Subcutaneous abdominal adipose tissue (tissue), 5 donors: ENCODE measurements around the gene AREG.

Experiments used
- H3K27ac ChIP-seq: one replicate; pipeline ENCODE4 v1.7.0; 2013; ENCODE audit warnings: low read depth, mild to moderate bottlenecking, inconsistent platforms, low read length, moderate library complexity
- H3K27me3 ChIP-seq, 5 donors: one replicate each; pipeline ENCODE4 v1.7.0; 2013; ENCODE audit warnings: low read length in 5 of 5, inconsistent platforms in 1 of 5; ENCODE audit not compliant: control insufficient read depth in 5 of 5, insufficient read depth in 4 of 5
- H3K36me3 ChIP-seq, 5 donors: one replicate each; pipeline ENCODE4 v1.7.0; 2013; ENCODE audit warnings: low read length in 5 of 5; ENCODE audit not compliant: control insufficient read depth in 5 of 5, insufficient read depth in 5 of 5
- H3K4me1 ChIP-seq, 5 donors: one replicate each; pipeline ENCODE4 v1.7.0; 2013; ENCODE audit warnings: low read length in 5 of 5, mild to moderate bottlenecking in 3 of 5, moderate library complexity in 1 of 5; ENCODE audit not compliant: control insufficient read depth in 5 of 5, insufficient read depth in 5 of 5
- H3K4me3 ChIP-seq, 5 donors: one replicate each; pipeline ENCODE4 v1.7.0; 2013; ENCODE audit warnings: low read length in 5 of 5, low read depth in 1 of 5
- H3K9ac ChIP-seq, 5 donors: one replicate each; pipeline ENCODE4 v1.7.0; 2013; ENCODE audit warnings: low read length in 5 of 5, mild to moderate bottlenecking in 4 of 5, moderate library complexity in 3 of 5
- H3K9me3 ChIP-seq, 5 donors: one replicate each; pipeline ENCODE4 v1.7.0; 2013; ENCODE audit warnings: low read length in 5 of 5; ENCODE audit not compliant: control insufficient read depth in 5 of 5
- donor health status: healthy.
- donor health status: healthy.
- donor health status: healthy.
- donor health status: healthy.
- donor health status: healthy.

The AREG gene

DNA sequence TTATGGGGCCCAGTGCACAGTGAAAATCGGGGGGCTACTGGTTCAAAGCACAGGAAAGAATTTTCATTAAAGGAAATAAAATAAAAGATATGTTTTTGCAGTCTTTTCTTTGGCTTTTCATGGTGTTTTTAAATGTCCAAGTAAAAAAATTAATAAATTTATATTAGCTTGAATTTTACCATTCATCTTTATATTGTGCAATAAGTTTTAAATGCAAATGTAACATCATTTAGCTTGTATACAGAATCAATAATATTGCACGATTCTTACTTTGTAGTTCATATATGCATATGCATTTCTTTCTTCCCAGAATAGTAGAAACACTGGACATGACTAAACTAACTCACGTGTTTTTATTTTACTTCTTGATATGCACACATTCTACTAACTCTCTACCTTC, 31.0 kb downstream of the AREG start:
- Histone ChIP-seq H3K9me3 (no peaks in the 10 kb centered on the region), H3K4me1 (peaks cover 0 to 3% (median 0%) of the 10 kb centered on the region in 5 donors), H3K27me3 (no peaks in the 10 kb centered on the region), H3K36me3 (no peaks in the 10 kb centered on the region), H3K4me3 (no peak overlapping the region), H3K27ac (no peak overlapping the region), H3K9ac (no peak overlapping the region)

DNA sequence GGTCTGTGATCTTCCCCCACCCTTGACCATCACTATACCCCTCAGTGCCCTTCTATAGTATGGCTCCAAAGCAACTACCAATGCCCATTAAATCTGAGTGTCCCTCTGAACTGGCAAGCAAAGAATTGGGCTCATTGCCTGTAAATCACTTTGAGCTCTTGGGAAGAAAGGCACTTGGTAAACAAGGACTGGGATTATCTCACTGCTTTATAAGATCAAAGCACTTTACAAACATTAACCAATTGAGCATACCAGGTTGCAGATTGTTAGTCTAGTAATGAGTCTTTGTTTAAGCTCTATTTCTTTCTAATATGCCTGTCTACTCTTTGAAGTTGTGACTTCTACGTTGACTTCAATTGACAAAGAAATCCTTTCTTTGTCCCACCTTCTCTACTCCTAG, 34.1 kb downstream of the AREG start:
- Histone ChIP-seq H3K9me3 (no peaks in the 10 kb centered on the region), H3K36me3 (no peaks in the 10 kb centered on the region), H3K4me1 (no peaks in the 10 kb centered on the region), H3K9ac (no peak overlapping the region), H3K4me3 (no peak overlapping the region), H3K27ac (no peak overlapping the region), H3K27me3 (no peaks in the 10 kb centered on the region)

DNA sequence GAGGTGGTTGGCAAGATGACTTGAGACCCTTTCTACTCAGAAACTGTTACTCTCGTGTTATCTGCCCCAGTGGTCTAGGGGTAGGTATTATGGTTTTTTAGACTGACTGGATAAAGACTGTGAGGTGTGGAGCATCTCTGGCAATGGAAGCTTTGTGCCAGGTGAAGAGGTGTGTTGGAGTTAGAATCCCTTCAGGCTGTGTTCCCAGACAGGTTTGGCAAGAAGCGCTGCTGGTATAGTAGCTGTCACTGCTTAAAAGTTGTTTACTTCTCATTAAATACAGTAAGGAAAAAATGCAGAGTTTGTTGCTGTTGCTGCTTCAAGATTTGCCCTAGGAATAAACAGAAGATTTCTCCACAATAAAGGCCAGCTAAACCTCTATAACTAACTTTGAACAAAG, 35.3 kb downstream of the AREG start:
- H3K9me3 ChIP-seq = no peaks in the 10 kb centered on the region
- no peaks in the 10 kb centered on the region for H3K4me1 ChIP-seq
- no peak overlapping the region for H3K4me3 ChIP-seq
- H3K9ac ChIP-seq = no peak overlapping the region
- H3K27ac ChIP-seq = no peak overlapping the region
- H3K27me3 ChIP-seq = no peaks in the 10 kb centered on the region
- H3K36me3 ChIP-seq = no peaks in the 10 kb centered on the region

DNA sequence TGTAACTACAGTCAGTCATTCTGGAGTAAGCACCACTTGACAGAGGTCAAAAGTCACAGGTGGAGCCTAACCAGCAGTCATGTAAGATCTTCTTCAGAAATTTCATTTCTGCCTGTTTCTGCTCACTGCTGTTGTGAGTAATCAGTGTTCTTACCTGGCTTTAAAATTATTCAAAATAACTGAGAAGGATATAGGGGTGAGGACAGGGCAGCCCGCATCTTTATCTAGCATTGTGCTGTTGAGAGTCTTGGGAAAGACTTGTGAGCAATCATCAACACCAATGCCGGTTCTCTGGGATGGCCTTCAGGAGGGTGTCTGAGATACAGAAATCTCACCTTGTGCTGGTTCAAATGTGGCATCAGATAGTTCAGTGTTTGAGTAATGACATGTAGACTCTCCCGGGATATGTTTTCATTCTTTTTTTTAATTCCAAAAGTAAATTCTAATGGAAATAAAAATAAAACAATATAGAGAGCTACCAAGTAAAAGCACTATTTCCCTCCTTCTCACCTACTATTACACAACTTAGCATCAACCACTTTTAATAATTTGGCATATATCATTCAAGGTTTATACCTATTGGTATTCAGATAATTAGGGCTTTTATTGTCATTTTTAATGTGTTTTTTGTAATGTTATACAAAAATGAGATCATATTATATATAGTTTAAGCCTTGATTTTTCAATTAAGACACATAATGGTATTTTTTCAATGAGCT, 37.1 kb downstream of the AREG start:
- H3K9me3 ChIP-seq = no peaks in the 10 kb centered on the region
- H3K4me3 ChIP-seq = no peak overlapping the region

DNA sequence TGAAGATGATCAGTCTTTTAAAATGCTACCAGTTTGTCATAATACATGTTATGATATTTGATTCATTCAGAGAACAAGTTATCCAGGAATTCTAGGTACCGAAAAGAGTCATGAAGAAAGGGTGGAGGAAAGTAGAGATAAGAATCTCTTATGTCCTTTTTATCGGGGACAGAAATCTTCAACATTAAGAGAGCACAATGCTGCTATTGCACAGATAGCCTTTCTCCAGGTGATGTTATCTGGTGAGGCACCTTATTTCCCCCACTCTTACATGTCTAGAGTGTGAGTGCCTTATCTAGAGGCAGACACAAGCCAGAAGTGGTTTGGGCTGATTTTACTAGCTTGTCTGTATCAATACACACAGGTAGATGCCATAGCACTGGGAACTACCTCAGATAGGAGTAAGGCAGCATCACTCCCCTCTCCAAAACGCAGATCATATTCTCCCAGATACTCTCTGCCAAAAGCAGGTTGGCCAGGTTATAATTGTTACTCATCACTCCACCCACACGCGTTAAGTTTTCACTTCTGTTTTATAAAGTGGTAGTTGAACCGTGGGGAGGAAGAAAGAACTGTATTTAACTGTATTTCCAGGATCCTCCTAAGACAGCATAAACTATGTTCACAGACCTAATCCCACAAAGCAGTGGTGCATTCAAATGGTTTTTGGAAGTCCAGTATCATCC, 38.4 kb downstream of the AREG start:
- Histone ChIP-seq H3K27ac (no peak overlapping the region), H3K27me3 (no peaks in the 10 kb centered on the region), H3K4me3 (no peak overlapping the region), H3K9ac (no peak overlapping the region), H3K4me1 (no peaks in the 10 kb centered on the region), H3K36me3 (no peaks in the 10 kb centered on the region), H3K9me3 (no peaks in the 10 kb centered on the region)

More for the DNA sequence above, 37.1 kb downstream of the AREG start:
- Histone ChIP-seq H3K27ac (no peak overlapping the region), H3K36me3 (no peaks in the 10 kb centered on the region), H3K4me1 (no peaks in the 10 kb centered on the region), H3K27me3 (no peaks in the 10 kb centered on the region), H3K9ac (no peak overlapping the region)

DNA sequence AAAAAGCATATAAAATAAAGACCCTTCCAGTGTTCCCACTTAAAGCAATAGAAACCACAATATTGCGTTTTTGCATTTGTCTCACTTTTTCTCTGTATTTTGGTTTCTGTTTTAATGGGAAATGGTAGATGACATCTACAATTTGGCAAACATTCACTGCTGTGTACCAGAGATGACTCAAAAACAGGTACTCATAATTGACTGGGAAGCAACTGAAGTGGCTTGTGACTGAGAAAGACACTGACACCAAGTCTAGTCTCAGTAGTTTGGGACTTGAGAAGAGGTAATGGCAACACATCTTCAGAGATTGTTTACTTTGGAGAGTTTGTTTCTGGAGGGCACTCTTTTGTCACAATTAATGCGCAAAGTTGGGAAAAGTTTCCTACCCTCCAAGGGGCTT, 42.0 kb downstream of the AREG start:
- H3K4me1 ChIP-seq = no peaks in the 10 kb centered on the region
- no peak overlapping the region for H3K27ac ChIP-seq
- no peak overlapping the region for H3K9ac ChIP-seq
- no peaks in the 10 kb centered on the region for H3K36me3 ChIP-seq
- no peak overlapping the region for H3K4me3 ChIP-seq
- no peaks in the 10 kb centered on the region for H3K27me3 ChIP-seq
- H3K9me3 ChIP-seq = no peaks in the 10 kb centered on the region

DNA sequence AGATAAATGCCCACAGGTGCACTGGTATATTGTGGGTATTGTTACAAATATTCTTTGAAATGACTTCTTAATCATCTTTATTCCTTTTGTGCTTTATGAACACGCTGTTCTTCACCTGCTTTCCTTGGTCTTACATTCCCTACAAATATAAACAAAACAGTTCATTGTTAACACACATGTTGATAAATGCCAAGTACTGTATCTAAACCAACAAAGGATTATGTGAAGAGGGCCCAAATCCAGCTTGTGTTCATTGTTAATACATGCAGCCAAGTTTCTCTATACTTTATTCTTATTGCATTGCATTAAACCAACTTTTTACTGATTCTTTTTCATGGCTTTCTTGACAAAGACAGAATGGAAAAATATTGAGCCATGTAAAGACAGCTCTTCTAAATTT, 42.8 kb downstream of the AREG start:
- Histone ChIP-seq H3K27me3 (no peaks in the 10 kb centered on the region), H3K36me3 (no peaks in the 10 kb centered on the region), H3K4me1 (no peaks in the 10 kb centered on the region), H3K9ac (no peak overlapping the region), H3K27ac (no peak overlapping the region), H3K4me3 (no peak overlapping the region), H3K9me3 (no peaks in the 10 kb centered on the region)

DNA sequence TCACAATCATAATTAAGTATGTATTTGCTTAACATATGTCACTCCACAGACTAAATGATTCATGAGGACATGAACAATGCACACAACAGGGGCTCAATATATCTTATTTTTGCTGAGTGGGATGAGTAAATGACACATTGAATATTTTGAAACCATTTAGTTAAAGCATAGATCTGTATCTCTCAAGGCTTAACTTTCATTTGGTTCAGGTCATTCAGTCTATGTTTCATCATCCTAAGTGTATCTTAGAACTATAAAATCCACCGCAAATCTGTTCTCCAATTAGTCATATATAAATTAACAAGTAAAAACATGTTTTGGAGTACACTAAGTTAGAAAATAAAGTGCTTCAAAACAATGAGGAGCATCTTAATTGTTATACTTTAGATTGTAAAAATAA, 45.8 kb downstream of the AREG start:
- no peak overlapping the region for H3K27ac ChIP-seq
- H3K4me3 ChIP-seq = no peak overlapping the region
- no peaks in the 10 kb centered on the region for H3K9me3 ChIP-seq
- no peak overlapping the region for H3K9ac ChIP-seq
- H3K36me3 ChIP-seq = no peaks in the 10 kb centered on the region
- no peaks in the 10 kb centered on the region for H3K4me1 ChIP-seq
- no peaks in the 10 kb centered on the region for H3K27me3 ChIP-seq

DNA sequence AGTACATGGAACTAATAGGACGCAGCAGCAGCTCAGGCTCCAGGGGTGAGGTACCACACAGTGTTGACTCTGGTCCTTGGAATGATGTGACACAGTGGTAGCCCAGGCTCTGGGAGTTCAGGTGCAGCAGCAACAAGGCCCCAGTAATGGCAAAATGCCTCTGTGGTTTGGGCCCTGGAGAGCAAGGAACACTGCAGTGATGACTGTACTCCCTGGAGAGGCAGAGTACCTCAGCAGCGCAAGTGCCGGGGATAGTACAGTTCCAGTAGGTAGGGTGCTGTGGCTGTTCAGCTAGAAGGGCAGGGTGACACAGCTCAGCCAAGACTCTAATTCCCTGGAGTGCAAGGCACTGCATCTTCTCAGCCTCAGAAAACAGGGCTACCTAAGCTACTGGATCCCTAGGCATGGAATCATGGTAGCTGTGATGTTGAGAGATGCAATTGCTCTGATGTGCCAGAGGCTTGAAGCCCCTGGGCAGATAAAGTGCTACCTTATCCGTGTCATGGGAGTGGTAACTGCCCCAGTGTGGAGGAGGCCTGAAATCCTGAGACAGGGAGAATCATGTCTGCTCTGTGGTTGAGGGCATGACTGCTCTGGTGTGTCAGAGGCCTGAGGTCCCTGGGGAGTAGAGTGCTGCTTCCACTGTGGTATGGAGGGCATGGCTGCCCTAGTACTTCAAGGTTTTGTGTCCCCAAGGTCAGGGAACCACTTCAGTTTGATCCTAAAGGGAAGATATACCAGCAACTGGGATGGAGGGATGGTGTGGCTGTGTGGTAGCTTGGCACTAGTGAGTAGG, 55.2 kb downstream of the AREG start:
- H3K4me1 ChIP-seq = peaks cover 0 to 6% (median 0%) of the 10 kb centered on the region in 5 donors
- no peaks in the 10 kb centered on the region for H3K36me3 ChIP-seq
- H3K9ac ChIP-seq = no peak overlapping the region
- no peak overlapping the region for H3K4me3 ChIP-seq
- H3K9me3 ChIP-seq = peaks cover 0 to 5% (median 3%) of the 10 kb centered on the region in 5 donors
- no peak overlapping the region for H3K27ac ChIP-seq
- H3K27me3 ChIP-seq = no peaks in the 10 kb centered on the region

DNA sequence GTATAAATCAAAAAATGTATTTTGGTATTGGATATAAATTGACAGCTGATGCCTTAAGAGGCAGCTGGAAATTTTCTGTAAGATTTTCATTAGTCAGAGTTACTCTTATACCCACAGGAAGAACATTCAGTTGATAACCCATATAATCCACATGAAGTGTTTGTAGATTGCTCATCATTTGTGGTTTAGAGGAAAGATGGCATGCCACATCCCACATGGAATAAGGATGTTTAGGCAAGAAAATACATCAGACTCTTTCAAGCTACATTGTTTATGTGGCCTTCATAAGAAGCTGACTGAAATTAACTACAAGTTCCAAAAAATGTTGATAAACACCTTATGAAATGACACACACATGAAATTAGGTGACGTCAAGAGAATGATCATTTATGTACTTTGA, 56.6 kb downstream of the AREG start:
- Histone ChIP-seq H3K4me1 (peaks cover 0 to 12% (median 0%) of the 10 kb centered on the region in 5 donors), H3K9me3 (peaks cover 0 to 5% (median 3%) of the 10 kb centered on the region in 5 donors), H3K9ac (no peak overlapping the region), H3K27ac (no peak overlapping the region), H3K4me3 (no peak overlapping the region), H3K36me3 (no peaks in the 10 kb centered on the region), H3K27me3 (no peaks in the 10 kb centered on the region)
